Peyer's patch (tissue), 4 donors: ENCODE data around the gene CA9.

Experiments
- CTCF ChIP-seq, 6 experiments: fragments of 450-650 bp in 4 of 6; fragments of 200-600 bp in 2 of 6; sonication (generic) in 1 of 6; IDR thresholded peaks; one replicate each; pipeline ENCODE4 v1.5.1; 2017 to 2019; ENCODE audit warnings: antibody characterized with exemption in 6 of 6, mild to moderate bottlenecking in 3 of 6, moderate library complexity in 1 of 6
- POLR2A ChIP-seq, 2 donors: fragments of 450-650 bp; IDR thresholded peaks; one replicate each; pipeline ENCODE4 v1.5.1; 2017; ENCODE audit warnings: antibody characterized with exemption in 2 of 2, mild to moderate bottlenecking in 2 of 2, moderate library complexity in 2 of 2

GRCh38 chr9:35667939-35668338 is 5.8 kb upstream of the CA9 start:
- TF ChIP-seq POLR2A (IDR thresholded peaks at IDR 0.05) (no peak), CTCF (IDR thresholded peaks at IDR 0.05) (no peak)
